ENCODE data around the gene ADPRM.

GRCh38 chr17:10750210-10750609 lies 52.8 kb downstream of the ADPRM start:
- TF ChIP-seq CTCF (conservative IDR thresholded peaks at IDR 0.05 in 1 of 2, IDR thresholded peaks at IDR 0.05 in 1 of 2; ENCODE audit: low read depth in 1 of 2, low read length in 2 of 2) (no peak), EZH2 (IDR thresholded peaks at IDR 0.05; ENCODE audit: low read length, missing control alignments) (no peak)
